Bronchial epithelial cell (primary cell): ENCODE data around the gene SLC27A1. TPM values are rescaled to one million over a fixed set of nuclear protein-coding genes. Genes with fewer than 3 reads are reported as not detected.

ENCODE experiments used
- DNase-seq: peaks from one replicate; pipeline ENCODE4 v3.0.0-alpha.2; 2010; ENCODE audit warnings: low read depth
- FAIRE-seq: peaks from 2 replicates; lab custom pipeline; 2011; peaks lifted over from hg19 to GRCh38; lab: Jason Lieb, UNC
- H3K27me3 ChIP-seq: 2 replicates; pipeline ENCODE4 v1.5.1; 2011; ENCODE audit warnings: low read length; ENCODE audit not compliant: control insufficient read depth, insufficient read depth
- H3K36me3 ChIP-seq: 2 replicates; pipeline ENCODE4 v1.5.1; 2011; ENCODE audit warnings: low read length; ENCODE audit not compliant: control insufficient read depth, insufficient read depth
- H3K4me3 ChIP-seq: 2 replicates; pipeline ENCODE4 v1.5.1; 2011; ENCODE audit warnings: mild to moderate bottlenecking, low read depth, low read length, control low read depth
- total RNA-seq: library from RNA; depleted of rRNA; stranded (reverse); fragments of >200 nt; gene quantifications from 2 replicates; pipeline ENCODE4 v1.2.1, GENCODE V29; 2014
- TF ChIP-seq, protein P1 (sequence below): IDR thresholded peaks from 2 replicates; pipeline ENCODE4 v1.5.1; 2011; ENCODE audit warnings: mild to moderate bottlenecking, moderate library complexity, low read length, control low read depth, inconsistent platforms; ENCODE audit not compliant: insufficient read depth, severe bottlenecking

SLC27A1 gene
- total RNA-seq, 1 donor from 2014 or later = 7.9 TPM

DNA sequence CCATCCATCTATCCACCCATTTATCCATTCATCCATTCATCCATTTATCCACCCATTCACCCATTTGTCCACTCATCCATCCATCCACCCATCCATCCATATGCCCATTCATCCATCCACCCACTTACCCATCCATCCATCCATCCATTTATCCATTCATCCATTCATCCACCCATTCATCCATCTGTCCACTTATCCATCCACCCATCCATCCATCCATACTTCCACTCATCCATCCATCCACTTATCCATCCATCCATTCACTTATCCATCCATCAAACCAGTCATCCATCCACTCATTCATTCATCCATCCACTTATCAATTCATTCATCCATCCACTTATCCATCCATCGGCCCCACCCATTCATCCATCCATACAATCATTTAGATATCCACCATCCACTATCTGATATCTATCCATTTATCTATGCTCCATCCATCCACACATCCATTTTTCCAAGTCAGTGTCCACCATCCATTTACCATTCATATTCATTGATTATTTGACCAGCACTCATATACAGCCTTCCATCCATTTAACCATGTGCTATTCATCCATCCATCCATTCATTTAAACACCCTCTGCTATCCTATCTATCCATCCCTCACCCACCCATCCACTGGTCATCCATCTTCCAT, 24.7 kb upstream of the SLC27A1 start:
- H3K36me3 ChIP-seq = no peaks in the 10 kb centered on the region
- DNase-seq (no peak), FAIRE-seq (no peak)
- no peak overlapping the region for H3K4me3 ChIP-seq
- no peaks in the 10 kb centered on the region for H3K27me3 ChIP-seq
- TF ChIP-seq, protein P1, sequence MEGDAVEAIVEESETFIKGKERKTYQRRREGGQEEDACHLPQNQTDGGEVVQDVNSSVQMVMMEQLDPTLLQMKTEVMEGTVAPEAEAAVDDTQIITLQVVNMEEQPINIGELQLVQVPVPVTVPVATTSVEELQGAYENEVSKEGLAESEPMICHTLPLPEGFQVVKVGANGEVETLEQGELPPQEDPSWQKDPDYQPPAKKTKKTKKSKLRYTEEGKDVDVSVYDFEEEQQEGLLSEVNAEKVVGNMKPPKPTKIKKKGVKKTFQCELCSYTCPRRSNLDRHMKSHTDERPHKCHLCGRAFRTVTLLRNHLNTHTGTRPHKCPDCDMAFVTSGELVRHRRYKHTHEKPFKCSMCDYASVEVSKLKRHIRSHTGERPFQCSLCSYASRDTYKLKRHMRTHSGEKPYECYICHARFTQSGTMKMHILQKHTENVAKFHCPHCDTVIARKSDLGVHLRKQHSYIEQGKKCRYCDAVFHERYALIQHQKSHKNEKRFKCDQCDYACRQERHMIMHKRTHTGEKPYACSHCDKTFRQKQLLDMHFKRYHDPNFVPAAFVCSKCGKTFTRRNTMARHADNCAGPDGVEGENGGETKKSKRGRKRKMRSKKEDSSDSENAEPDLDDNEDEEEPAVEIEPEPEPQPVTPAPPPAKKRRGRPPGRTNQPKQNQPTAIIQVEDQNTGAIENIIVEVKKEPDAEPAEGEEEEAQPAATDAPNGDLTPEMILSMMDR = no peak

DNA sequence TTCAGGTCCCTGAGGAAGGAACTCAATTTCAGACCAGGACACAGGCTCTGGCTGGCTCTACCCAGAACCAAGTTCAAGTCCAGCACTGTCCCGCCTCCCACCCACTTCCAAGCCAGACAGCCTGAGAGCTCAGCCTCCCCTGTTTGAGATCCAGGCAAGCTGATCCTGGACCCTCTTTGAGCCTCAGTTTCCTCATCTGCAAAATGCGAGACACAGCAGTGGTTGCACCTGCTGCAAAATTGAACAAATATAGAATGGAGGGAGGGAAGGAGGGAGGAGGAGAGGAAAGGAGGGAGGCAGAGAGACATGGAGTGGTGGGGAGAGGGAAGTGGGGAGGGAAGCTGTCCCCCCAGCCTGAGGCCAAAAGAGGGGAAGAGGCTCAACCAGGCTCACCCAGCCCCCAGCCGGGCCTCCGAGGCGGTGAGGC, 22.6 kb upstream of the SLC27A1 start:
- Histone ChIP-seq H3K36me3 (no peaks in the 10 kb centered on the region), H3K27me3 (no peaks in the 10 kb centered on the region), H3K4me3 (no peak overlapping the region)
- FAIRE-seq (peak; percentile 40), DNase-seq (no peak)
- TF ChIP-seq, protein P1 = no peak

DNA sequence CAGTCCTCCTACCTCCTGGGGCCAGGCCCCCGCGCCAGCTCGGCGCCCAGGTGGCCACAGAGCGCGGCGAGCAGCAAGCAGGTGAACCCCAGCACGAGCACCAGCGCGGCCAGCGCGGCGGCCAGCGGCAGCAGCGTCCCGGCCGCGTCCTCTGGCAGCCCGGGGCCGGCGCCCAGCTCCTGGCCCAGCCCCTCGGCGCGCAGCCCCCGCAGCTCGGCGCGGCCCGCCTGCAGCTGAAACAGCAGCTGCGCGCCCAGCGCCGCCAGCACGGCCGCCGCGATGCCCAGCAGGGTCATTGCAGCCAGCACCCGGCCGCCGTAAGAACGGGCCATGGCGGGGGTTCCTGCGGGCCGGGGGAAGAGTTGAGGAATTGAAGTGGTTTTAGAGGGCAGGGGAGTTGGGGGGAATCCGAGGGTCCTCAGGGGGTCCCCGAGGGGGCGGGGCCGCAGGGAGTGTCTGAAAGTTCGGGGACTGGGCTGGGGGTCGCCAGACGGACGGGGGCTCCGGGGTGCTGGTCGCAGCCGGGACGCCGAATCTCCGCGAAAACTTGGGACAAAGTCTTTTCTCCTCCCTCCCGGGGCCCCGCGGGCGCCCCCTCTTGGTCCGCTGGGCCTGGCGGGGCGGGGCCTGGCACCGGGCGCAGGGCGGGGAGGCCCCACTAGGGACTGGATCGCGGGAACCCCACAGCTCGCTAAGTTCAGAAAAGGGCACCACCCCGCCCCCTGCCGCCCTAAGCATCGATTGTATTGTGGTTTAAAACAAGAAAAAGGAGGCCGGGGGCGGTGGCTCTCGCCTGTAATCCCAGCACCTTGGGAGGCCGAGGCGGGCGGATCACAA, 22.0 kb upstream of the SLC27A1 start, which contains the start of gene TMEM221:
TSS of gene TMEM221 (minus strand) at position 538 of the 837 bp plus-strand sequence. CDS start at position 332, 206 bp downstream.
- H3K4me3 ChIP-seq = peak within 1 kb of the TSS; percentile 28
- no peak for FAIRE-seq
- no peak for DNase-seq
- TF ChIP-seq, protein P1 = peak; percentile 67
- no peaks in the 10 kb centered on the region for H3K27me3 ChIP-seq
- H3K36me3 ChIP-seq = no peaks in the 10 kb centered on the region

DNA sequence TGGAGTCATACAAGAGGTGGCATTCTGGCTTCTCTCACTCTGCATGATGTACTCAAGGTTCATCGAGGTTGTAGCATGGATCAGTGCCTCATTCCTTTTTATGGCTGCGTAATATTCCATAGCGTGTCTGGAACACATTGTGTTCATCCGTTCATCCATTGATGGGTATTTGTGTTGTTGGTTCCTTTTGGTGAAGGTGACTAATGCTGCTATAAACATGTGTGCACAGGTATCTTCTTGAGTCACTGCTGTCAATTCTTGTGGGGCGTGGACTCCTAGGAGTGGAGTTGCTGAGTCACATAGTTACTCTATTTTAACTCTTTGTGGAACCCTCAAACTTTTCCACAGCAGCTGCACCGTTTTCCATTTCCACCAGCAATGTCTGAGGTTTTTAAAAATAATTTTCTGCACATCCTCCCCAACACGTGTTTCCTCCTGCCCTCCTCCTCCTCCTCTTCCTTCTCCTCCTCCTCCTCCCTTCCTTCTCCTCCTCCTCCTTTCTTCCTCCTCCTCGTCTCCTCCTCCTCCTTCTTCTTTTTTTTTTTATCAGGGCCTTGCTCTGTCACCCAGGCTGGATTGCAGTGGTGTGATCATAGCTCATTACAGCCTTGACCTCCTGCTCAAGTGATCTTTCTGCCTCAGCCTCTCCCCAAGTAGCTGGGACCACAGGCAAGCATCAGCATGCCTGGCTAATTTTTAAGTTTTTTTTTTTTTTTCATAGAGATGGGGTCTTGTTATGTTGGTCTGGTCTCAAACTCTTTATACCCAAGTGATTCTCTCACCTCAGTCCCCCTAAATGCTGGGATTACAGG, 19.9 kb upstream of the SLC27A1 start:
- H3K4me3 ChIP-seq = no peak overlapping the region
- FAIRE-seq (peak; percentile 99), DNase-seq (peak; percentile 99)
- TF ChIP-seq, protein P1 = no peak
- peaks cover 8% of the 10 kb centered on the region for H3K27me3 ChIP-seq
- no peaks in the 10 kb centered on the region for H3K36me3 ChIP-seq

DNA sequence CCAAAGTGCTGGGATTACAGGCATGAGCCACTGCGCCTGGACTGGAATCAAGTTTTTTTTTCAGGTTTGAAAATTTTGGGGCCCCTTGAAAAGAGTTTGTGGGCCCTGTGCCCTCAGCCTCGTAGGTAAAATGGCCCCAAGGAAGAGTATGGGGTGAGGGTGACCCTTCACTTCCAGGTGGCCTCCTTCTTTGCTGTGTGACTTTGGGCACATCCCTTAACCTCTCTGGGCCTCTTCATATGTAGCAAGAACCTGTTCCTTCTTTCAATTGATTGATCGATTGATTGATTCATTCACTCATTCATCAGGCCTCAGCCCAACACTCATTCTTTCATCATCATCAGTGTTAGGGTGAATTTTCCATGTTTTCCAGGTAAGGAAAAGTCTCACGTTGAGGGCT, 18.5 kb upstream of the SLC27A1 start:
- Histone ChIP-seq H3K4me3 (no peak overlapping the region), H3K27me3 (peaks cover 12% of the 10 kb centered on the region), H3K36me3 (no peaks in the 10 kb centered on the region)
- FAIRE-seq (no peak), DNase-seq (no peak)
- TF ChIP-seq, protein P1 = no peak
